LHCN-M2 (cell line): Measurements from ENCODE around the gene TSPAN18. TPM values are rescaled to one million over a fixed set of nuclear protein-coding genes. Genes with fewer than 3 reads are reported as not detected.

Experiments used
- DNase-seq: peaks from one replicate; pipeline ENCODE4 v3.0.0-alpha.2; 2012; ENCODE audit warnings: low read depth
- total RNA-seq: library from RNA; depleted of rRNA; stranded (reverse); fragments of >200 nt; gene quantifications from 2 replicates; pipeline ENCODE4 v1.2.3, GENCODE V29; 2014

The TSPAN18 gene
- total RNA-seq, 1 experiment from 2014 or later, result not detected

DNA sequence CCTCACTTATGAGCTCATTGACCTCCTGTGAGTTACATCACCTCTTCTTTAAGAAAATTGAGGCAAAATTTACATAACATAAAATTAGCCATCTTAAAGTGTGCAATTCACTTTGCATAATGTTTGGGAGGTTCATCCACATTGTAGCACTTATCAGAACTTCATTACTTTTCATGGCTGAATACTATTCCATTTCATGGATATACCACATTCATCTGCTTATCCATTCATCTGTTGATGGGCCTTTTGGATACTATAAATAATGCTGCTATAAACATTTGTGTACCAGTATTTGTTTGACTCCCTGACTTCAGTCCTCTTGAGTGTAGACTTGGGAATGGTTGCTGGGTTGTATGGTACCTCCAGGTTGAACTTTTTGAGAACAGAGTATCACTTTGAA, 120.6 kb downstream of the TSPAN18 start:
- no peak for DNase-seq

GRCh38 chr11:44848203-44848962, 121.6 kb downstream of the TSPAN18 start:
- DNase-seq, result no peak

GRCh38 chr11:44848963-44849350, 122.2 kb downstream of the TSPAN18 start:
- DNase-seq, result no peak

DNA sequence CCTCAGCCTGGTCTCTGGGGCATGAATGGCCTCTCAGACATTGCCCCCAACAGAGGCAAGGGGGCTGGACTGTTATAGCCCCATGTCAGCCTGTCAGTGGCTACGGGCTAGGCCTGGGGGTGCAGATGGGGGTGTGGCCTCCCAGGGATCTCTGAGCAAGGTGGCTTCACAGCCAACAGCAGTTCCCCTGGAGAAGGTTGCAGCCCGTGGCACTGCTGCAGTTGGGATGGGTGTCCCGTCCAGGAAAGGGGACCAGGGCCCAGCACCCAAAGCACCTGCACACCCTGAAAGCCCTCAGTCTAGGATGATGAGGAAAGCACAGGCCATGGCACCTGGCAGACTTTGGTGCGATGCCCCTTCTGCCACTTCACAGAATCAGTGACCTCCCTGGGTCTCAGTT, 122.7 kb downstream of the TSPAN18 start:
- no peak for DNase-seq

GRCh38 chr11:44849922-44850321, 123.2 kb downstream of the TSPAN18 start:
- no peak for DNase-seq

- DNase-seq, result no peak
Measured at GRCh38 chr11:44851496-44851895, 124.7 kb downstream of the TSPAN18 start.

- DNase-seq, result no peak
Measured at GRCh38 chr11:44852159-44852747, 125.5 kb downstream of the TSPAN18 start.

DNA sequence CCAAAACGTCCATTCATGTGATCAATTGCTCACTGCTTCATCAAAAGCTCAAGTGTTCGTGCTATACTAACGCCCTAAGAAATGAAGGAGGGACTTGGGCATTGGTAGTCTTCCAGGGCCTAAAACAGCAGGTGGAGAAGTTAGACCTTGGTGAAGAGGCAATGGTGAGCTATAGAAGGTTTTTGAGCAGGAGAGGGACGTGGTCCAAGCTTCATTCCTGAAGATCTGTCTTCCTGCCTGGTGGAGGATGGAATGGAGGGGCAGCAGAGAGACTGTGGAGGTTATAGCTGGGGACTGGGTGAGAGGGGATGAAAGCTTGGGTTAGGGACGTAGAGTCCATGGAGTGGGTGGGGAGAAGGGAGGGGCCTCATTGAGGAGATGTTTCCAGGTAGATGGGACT, 126.2 kb downstream of the TSPAN18 start:
- no peak for DNase-seq

DNA sequence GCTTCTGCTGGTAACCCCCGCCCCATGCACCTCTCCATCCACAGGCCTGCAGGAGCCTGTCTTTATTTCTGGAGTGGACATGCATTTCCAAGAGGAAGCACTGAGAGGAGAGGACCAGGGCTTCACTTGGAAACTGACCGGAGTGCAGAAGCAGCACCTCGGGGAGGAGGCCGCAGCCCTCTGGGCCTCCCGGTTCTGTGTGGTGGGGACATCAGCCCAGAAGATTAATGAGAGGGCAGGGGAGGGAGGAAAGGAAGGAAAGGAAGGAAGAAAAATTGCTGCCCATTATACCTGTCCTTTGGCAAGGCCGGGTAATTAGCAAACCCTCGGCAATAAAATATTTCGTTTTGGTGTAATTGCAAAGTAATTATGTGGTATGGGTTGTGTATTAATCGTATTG, 126.9 kb downstream of the TSPAN18 start:
- DNase-seq, result no peak

DNA sequence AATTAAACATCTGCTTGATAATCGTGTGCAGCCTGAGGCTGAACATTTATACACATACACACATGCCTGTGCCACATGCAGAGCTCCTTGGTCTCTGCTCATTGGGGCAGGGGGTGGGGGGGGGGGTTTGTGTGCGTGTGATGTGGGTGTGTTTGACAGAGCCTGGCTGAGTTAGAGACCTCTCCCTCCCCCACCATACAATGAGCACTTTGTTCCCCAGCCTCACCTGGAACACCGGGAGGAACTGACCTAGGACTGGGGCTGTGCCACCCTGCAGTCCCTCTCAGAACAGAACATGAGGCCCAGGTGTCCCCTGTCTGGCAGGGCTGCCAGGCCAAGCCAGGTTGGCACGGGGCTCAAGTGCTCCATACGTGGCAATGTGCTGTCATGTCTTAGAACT, 127.3 kb downstream of the TSPAN18 start:
- no peak for DNase-seq

DNA sequence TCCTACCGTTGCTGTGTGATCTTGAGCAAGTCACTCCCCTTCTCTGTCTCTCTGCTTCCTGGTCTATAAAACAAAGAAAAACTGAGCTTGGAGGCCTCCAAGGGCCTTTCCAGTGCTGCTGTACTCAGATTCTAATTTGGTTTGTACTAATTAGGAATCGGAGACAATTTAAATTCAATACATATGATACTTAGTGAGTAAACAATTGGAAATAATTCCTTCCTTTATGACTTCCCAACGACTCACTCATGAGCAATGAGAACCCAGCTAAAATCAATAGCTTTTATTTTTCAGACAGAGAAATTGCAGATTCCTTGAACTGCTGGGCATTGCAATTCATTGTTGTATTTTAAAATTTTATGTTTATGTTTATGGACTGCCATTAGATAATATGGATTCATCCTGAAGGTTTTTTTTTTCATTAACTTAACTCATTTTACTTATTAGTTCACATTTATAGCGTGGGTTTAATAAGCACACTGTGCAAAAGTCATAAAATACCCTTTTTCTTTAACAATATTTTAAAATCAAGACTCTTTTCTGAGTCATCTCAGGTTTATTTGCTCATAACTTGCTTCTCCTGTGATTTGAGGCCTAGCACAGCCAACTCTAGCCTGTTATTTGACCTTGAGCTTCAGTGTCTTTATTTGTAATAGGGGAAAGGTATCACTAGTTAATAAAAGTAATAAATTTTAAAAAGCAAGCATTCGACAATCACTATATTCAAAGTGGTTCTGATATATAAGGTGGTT, 128.2 kb downstream of the TSPAN18 start:
- no peak for DNase-seq

DNA sequence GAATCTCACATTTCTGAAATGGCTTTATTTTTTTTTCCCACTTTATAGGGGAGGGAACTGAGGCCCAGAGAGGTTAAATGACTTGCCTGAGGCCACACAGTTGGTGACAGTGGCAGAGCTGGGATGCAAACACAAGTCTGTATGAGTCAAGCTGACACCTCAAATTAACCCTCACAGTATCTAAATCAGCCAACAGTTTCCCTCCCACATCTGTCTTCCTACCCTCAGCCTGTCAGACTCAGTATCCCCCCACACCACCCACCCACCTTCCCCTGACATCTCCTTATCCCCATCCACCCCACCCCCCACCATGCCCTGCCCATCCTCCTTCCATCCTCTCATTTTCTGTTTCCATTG, 128.7 kb downstream of the TSPAN18 start:
- no peak for DNase-seq

GRCh38 chr11:44857490-44858090, 130.8 kb downstream of the TSPAN18 start:
- no peak for DNase-seq

DNA sequence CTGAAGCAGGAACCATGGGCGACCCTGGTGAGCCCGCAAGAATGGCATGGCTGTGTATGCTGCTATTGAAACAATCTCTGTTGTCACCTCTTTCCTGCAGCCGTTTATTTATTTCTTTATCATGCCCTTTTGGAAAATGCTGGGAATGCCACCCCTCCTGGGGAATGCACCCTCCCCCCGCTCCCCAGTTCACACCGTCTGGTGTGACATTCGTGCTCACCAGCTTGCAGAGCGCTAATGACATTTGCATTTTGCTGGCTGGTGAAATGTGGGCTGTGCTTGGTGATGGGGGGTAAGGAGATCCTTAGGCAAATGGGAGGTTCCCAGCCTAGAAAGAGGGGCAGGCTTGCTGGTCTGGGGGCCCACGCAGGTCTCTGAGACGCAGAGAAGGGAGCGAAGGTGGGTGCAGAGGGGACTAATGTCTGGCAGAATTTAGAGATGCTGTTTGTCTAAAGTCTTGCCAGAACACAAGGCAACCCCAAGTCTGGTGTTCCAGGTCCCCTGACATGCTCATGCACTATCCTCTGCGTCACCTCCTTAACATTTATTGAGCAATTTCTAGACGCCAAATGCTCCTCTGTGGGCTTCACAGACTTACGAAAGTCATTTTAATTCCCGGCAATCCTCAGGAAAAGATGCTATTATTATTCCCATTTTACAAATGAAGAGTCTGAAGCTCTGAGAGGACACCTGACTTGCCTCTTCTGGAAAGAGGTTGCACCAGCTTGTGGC, 132.2 kb downstream of the TSPAN18 start:
- no peak for DNase-seq

- DNase-seq, result no peak
Measured at GRCh38 chr11:44859528-44859925, 132.8 kb downstream of the TSPAN18 start.

DNA sequence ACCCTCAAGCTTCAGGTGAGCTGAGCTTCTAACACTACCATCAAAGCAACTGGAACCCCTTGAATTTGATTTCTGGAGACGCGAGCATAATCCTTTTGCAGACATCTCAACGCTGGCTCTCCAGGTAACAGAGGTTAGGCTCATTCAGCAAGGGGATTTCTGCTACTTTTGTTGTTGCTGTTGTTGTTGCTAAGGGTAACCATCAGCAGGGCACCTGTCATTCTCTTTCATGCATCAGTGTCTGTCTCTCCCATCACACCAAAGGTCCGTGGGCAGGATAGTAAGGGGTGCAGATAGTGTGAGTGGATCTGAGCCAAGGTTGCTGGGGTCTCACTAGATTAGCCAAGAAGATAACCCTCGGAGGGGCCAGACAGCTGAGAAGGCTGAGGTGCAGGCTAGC, 133.6 kb downstream of the TSPAN18 start:
- no peak for DNase-seq

GRCh38 chr11:44861849-44862557, 135.2 kb downstream of the TSPAN18 start:
- DNase-seq, result peak; percentile 98

- DNase-seq, result peak; percentile 67
Measured at GRCh38 chr11:44862558-44863101, 135.9 kb downstream of the TSPAN18 start.

- DNase-seq, result no peak
Measured at GRCh38 chr11:44863231-44863630, 136.5 kb downstream of the TSPAN18 start.

- no peak for DNase-seq
Measured at GRCh38 chr11:44865866-44866272, 139.1 kb downstream of the TSPAN18 start.

GRCh38 chr11:44866286-44866685, 139.5 kb downstream of the TSPAN18 start:
- no peak for DNase-seq
